ENCODE results near the gene RMRP.

- TF ChIP-seq CTCF (conservative IDR thresholded peaks at IDR 0.05; ENCODE audit: low read depth, low read length) (no peak), EZH2 (IDR thresholded peaks at IDR 0.05; ENCODE audit: low read length, unreplicated experiment) (no peak)
Observed at GRCh38 chr9:35649431-35650340, 8.1 kb downstream of the RMRP start.
